Measurements from ENCODE around the gene AMZ1.
A peak's percentile ranks its signal among the peaks of the same experiment; 100 is the strongest.

AMZ1 gene

GRCh38 chr7:2651847-2652735 is 35.9 kb upstream of the AMZ1 start:
- DNase-seq, result no peak

GRCh38 chr7:2652736-2653060 is 35.3 kb upstream of the AMZ1 start:
- DNase-seq, result no peak

GRCh38 chr7:2654059-2654458 is 33.9 kb upstream of the AMZ1 start:
- DNase-seq, result no peak

GRCh38 chr7:2655870-2656614 is 32.0 kb upstream of the AMZ1 start:
- DNase-seq, result no peak

- no peak for DNase-seq
These were observed 30.8 kb upstream of the AMZ1 start for GRCh38 chr7:2657208-2657607.

GRCh38 chr7:2657920-2658671 is 29.9 kb upstream of the AMZ1 start:
- no peak for DNase-seq

- no peak for DNase-seq
These were observed 29.1 kb upstream of the AMZ1 start for GRCh38 chr7:2658941-2659340.

GRCh38 chr7:2659556-2660358 is 28.2 kb upstream of the AMZ1 start:
- DNase-seq, result no peak

GRCh38 chr7:2660359-2661095 is 27.5 kb upstream of the AMZ1 start:
- DNase-seq, result no peak

GRCh38 chr7:2661096-2661449 is 26.9 kb upstream of the AMZ1 start:
- no peak for DNase-seq

GRCh38 chr7:2661602-2662272 is 26.3 kb upstream of the AMZ1 start:
- no peak for DNase-seq

GRCh38 chr7:2662273-2663120 is 25.5 kb upstream of the AMZ1 start:
- no peak for DNase-seq

- DNase-seq, result peak; percentile 37
These were observed 24.7 kb upstream of the AMZ1 start for GRCh38 chr7:2663121-2663886.

- no peak for DNase-seq
These were observed 24.0 kb upstream of the AMZ1 start for GRCh38 chr7:2663960-2664359.

GRCh38 chr7:2665359-2665791 is 22.6 kb upstream of the AMZ1 start:
- no peak for DNase-seq

- DNase-seq, result no peak
These were observed 21.8 kb upstream of the AMZ1 start for GRCh38 chr7:2666155-2666554.

GRCh38 chr7:2666588-2667250 is 21.3 kb upstream of the AMZ1 start:
- no peak for DNase-seq

- DNase-seq, result no peak
These were observed 20.2 kb upstream of the AMZ1 start for GRCh38 chr7:2667843-2668242.

- no peak for DNase-seq
These were observed 19.6 kb upstream of the AMZ1 start for GRCh38 chr7:2668401-2668800.

Data from midbrain (tissue), 1 donor.